ENCODE measurements around the gene MDP1. TPM values are rescaled to one million over a fixed set of nuclear protein-coding genes. Genes with fewer than 3 reads are reported as not detected.
"Not testable (repeated sequence)": the region's sequence is repeated elsewhere in the genome, so short reads cannot be mapped to it uniquely, and the experiment has no call there.

Gene MDP1
- total RNA-seq, 1 donor from 2014 or later = 17.4 TPM

DNA sequence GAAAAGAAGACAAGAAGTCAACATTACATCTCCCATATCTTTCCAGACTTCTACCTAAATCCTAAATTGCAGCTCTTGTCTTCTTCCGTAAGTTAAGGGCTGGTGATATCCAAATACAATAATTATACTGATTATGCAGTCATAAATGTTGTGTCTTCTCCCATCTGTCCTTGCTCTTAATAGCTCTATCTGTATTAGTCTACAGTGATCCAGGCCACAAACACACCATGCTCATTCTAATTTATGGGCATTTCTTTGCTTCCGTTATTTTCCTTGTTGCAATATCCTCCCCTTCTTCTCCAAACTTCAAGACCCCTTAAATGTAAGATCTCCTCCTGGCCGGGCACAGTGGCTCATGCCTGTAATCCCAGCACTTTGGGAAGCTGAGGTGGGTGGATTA lies 3.7 kb upstream of the MDP1 start:
- H3K4me3 Mint-ChIP-seq (ENCODE audit: unreplicated experiment) = no peak overlapping the region
- DNase-seq (ENCODE audit: low spot score) = no peak
- peak overlapping the region; percentile 2 for H3K27ac Mint-ChIP-seq (ENCODE audit: unreplicated experiment)
- peaks cover 12% of the 10 kb centered on the region for H3K4me1 Mint-ChIP-seq (ENCODE audit: unreplicated experiment)
- H3K27me3 Mint-ChIP-seq (ENCODE audit: unreplicated experiment) = peaks cover 3% of the 10 kb centered on the region
- TF ChIP-seq, protein P1, sequence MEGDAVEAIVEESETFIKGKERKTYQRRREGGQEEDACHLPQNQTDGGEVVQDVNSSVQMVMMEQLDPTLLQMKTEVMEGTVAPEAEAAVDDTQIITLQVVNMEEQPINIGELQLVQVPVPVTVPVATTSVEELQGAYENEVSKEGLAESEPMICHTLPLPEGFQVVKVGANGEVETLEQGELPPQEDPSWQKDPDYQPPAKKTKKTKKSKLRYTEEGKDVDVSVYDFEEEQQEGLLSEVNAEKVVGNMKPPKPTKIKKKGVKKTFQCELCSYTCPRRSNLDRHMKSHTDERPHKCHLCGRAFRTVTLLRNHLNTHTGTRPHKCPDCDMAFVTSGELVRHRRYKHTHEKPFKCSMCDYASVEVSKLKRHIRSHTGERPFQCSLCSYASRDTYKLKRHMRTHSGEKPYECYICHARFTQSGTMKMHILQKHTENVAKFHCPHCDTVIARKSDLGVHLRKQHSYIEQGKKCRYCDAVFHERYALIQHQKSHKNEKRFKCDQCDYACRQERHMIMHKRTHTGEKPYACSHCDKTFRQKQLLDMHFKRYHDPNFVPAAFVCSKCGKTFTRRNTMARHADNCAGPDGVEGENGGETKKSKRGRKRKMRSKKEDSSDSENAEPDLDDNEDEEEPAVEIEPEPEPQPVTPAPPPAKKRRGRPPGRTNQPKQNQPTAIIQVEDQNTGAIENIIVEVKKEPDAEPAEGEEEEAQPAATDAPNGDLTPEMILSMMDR (IDR thresholded peaks at IDR 0.05; ENCODE audit: unreplicated experiment) = no peak
- peaks cover 8% of the 10 kb centered on the region for H3K36me3 Mint-ChIP-seq (ENCODE audit: low read depth, unreplicated experiment)
- no peaks in the 10 kb centered on the region for H3K9me3 Mint-ChIP-seq (ENCODE audit: unreplicated experiment)

DNA sequence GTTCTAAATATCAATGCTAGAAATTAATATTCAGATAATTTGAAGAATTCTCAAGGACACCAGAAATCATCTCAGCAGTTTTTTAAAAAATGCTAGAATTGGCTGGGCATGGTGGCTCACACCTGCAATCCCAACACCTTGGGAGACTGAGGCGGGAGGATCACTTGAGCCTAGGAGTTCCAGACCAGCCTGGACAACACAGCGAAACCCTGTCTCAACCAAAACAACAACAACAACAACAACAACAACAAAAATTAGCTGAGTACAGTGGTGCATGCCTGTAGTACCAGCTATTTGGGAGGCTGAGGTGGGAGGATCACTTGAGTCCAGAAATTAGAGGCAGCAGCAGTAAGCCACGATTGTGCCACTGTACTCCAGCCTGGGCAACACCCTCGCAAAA lies 3.2 kb upstream of the MDP1 start:
- H3K9me3 Mint-ChIP-seq (ENCODE audit: unreplicated experiment) = no peaks in the 10 kb centered on the region
- H3K4me3 Mint-ChIP-seq (ENCODE audit: unreplicated experiment) = no peak overlapping the region
- TF ChIP-seq, protein P1 (IDR thresholded peaks at IDR 0.05; ENCODE audit: unreplicated experiment) = no peak
- H3K4me1 Mint-ChIP-seq (ENCODE audit: unreplicated experiment) = peaks cover 17% of the 10 kb centered on the region
- H3K27me3 Mint-ChIP-seq (ENCODE audit: unreplicated experiment) = peaks cover 7% of the 10 kb centered on the region
- H3K36me3 Mint-ChIP-seq (ENCODE audit: low read depth, unreplicated experiment) = peaks cover 8% of the 10 kb centered on the region
- DNase-seq (ENCODE audit: low spot score) = no peak
- H3K27ac Mint-ChIP-seq (ENCODE audit: unreplicated experiment) = no peak overlapping the region

DNA sequence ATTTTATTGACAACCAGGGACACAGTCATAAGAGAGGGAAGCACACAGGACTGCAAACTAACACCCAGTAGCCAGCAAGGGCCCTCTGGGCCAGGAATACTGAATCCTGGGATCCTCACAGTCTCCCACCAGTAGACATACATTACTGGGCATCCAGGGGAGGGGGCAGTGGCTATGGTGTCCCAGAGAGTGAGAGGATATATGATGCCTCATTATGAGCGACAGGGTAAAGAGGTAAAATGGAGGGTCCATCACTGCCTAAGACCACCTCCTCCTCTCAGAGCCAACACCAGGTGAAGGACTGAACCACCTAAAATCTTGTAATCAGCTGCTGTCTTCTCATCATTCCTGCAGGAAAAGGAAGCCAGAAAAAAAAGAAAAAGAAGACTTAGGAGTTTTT lies 1.0 kb upstream of the MDP1 start:
- not testable (repeated sequence) for DNase-seq (ENCODE audit: low spot score); H3K36me3 Mint-ChIP-seq (ENCODE audit: low read depth, unreplicated experiment); H3K9me3 Mint-ChIP-seq (ENCODE audit: unreplicated experiment); H3K27ac Mint-ChIP-seq (ENCODE audit: unreplicated experiment)
- Mint-ChIP-seq H3K27me3 (ENCODE audit: unreplicated experiment) (peaks cover 18% of the 10 kb centered on the region), H3K4me1 (ENCODE audit: unreplicated experiment) (peaks cover 21% of the 10 kb centered on the region), H3K4me3 (ENCODE audit: unreplicated experiment) (peak overlapping the region; percentile 95)

DNA sequence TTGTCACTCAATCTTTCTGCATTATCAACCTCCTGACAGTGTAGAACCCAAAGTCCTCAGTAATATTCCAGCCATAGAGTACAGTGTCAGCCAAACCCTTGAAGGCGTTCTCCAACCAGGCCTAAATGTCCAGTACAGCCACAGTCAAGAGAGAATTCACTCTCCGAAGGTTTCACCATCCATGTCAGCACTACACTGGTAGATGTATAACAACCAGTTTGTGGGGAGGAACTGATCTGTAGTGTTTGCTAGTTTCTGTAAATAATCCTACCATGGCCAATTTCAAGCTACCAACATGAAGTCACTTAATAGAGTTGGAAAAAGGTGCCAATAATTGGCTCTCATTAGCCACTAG lies 456 bp upstream of the MDP1 start:
- H3K4me3 Mint-ChIP-seq (ENCODE audit: unreplicated experiment) = peak overlapping the region; percentile 95
- peaks cover 12% of the 10 kb centered on the region for H3K36me3 Mint-ChIP-seq (ENCODE audit: low read depth, unreplicated experiment)
- TF ChIP-seq, protein P1 (IDR thresholded peaks at IDR 0.05; ENCODE audit: unreplicated experiment) = no peak
- H3K27me3 Mint-ChIP-seq (ENCODE audit: unreplicated experiment) = peaks cover 20% of the 10 kb centered on the region
- H3K4me1 Mint-ChIP-seq (ENCODE audit: unreplicated experiment) = peaks cover 21% of the 10 kb centered on the region
- H3K27ac Mint-ChIP-seq (ENCODE audit: unreplicated experiment) = peak overlapping the region; percentile 79
- no peaks in the 10 kb centered on the region for H3K9me3 Mint-ChIP-seq (ENCODE audit: unreplicated experiment)
- DNase-seq (ENCODE audit: low spot score) = no peak

DNA sequence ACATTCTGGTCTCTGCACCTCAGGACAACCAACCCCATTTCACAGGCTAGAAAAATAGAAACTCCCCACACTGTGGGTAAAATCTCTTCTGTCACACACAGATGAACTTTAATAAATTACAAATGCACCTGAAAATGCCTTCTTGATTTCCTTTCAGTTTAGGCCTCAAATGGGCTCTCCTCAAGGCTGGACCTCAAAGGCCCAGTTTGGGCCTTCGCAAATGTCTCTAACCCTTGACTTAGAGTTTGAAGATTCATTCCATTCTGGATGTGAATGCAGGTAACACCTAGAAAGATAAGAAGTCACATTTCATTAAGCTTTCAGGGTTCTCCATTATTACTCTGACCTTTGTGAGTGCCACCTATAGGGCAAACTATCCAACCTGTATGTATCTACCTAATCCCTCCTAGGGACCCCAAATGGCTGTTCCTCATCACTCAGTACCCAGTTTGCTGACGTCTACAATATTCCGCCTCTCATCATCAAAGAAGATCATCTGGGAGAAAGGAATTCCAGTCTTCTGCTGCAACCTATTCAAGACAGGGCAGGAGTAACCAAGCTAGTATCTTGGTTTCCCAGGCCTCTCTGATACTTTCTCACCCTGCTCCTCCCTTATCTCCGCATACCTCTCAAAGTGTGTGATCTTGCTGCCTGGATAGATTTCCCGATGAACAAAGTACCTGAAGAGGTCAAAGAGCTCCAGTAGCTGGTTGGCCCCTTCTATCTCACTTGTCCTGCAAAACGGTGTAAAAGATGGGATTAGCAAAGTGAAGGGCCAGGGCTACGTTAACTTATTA lies 1.8 kb downstream of the MDP1 start:
- DNase-seq (ENCODE audit: low spot score) = no peak
- TF ChIP-seq, protein P1 (IDR thresholded peaks at IDR 0.05; ENCODE audit: unreplicated experiment) = no peak
- no peaks in the 10 kb centered on the region for H3K9me3 Mint-ChIP-seq (ENCODE audit: unreplicated experiment)
- H3K27me3 Mint-ChIP-seq (ENCODE audit: unreplicated experiment) = peaks cover 26% of the 10 kb centered on the region
- H3K27ac Mint-ChIP-seq (ENCODE audit: unreplicated experiment) = peak overlapping the region; percentile 96
- H3K4me1 Mint-ChIP-seq (ENCODE audit: unreplicated experiment) = peaks cover 21% of the 10 kb centered on the region
- H3K36me3 Mint-ChIP-seq (ENCODE audit: low read depth, unreplicated experiment) = peaks cover 24% of the 10 kb centered on the region
- peak overlapping the region; percentile 93 for H3K4me3 Mint-ChIP-seq (ENCODE audit: unreplicated experiment)

Measured in endothelial cell (in vitro differentiated cells).